Activated T-cell treated with anti-CD3 and anti-CD28 coated beads, Interleukin-2, amount 50 U/mL, for 24 hours (primary cell): ENCODE results near the gene CAMKV.

ENCODE experiments used
- DNase-seq: peaks from one replicate; pipeline ENCODE4 v3.0.0-alpha.2; 2020
- H3K27ac Mint-ChIP-seq: 2 replicates; pipeline ENCODE4 v1.8.0; 2020; ENCODE audit warnings: mild to moderate bottlenecking, mixed read lengths
- H3K27me3 Mint-ChIP-seq: 2 replicates; pipeline ENCODE4 v1.8.0; 2020; ENCODE audit warnings: mixed read lengths
- H3K36me3 Mint-ChIP-seq: 2 replicates; pipeline ENCODE4 v1.8.0; 2020; ENCODE audit warnings: low read depth, mixed read lengths
- H3K4me1 Mint-ChIP-seq: 2 replicates; pipeline ENCODE4 v1.8.0; 2020; ENCODE audit warnings: low read depth, mixed read lengths
- H3K4me3 Mint-ChIP-seq: 2 replicates; pipeline ENCODE4 v1.8.0; 2020; ENCODE audit warnings: mild to moderate bottlenecking, moderate library complexity, mixed read lengths
- H3K9me3 Mint-ChIP-seq: 2 replicates; pipeline ENCODE4 v1.8.0; 2020; ENCODE audit warnings: mixed read lengths

The CAMKV gene

GRCh38 chr3:49902511-49903345, 33.0 kb upstream of the CAMKV start:
- peaks cover 2% of the 10 kb centered on the region for H3K36me3 Mint-ChIP-seq
- no peak for DNase-seq
- peaks cover 30% of the 10 kb centered on the region for H3K4me1 Mint-ChIP-seq
- H3K27ac Mint-ChIP-seq = no peak overlapping the region
- no peak overlapping the region for H3K4me3 Mint-ChIP-seq
- no peaks in the 10 kb centered on the region for H3K27me3 Mint-ChIP-seq
- H3K9me3 Mint-ChIP-seq = no peaks in the 10 kb centered on the region

DNA sequence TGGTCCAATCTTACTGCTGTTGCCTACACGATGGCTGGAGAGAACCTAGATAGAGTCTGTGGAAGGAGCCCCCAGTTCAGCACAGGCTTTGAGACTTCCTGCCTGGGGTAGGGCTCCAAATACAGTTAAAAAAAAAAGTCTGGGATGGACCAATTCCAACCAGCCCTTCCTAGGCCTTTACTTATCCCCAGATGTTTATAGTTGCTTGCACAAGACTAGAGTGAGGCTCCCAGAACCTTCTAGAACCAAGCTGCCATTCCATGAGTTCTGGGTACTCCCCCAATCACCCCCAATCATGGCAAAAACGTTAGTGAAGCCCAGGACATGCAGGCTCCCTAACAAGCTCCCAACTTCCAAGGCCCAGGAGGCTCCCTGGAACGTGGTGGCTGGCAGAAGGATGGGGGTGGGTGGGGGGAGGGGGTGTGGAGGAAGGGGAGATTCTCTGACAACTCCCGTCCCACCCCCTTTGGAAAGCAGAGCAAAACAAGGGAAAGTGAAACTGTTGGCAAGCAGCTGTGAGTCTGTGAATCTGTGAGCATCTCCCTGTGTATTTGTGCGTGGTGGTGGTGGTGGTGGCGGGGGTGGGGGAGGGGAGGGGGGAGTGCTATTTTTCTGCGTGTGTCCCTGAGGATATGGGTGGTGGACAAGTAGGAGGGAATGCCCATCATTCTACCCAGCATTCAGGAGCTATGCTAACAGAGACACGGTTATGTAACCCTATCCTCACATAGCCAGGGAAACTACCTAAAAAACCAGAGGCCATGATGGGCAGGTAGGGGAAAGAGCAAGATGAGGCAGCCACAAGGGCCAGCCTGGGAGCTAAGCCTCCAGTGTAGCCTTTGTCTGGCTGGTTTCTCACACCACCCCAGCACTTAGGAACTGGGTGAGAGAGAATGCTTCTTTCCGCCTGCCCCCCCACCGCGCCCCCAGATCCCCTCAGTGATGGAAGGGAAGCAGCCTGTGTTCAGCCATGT, 31.9 kb upstream of the CAMKV start:
- no peak for DNase-seq
- Mint-ChIP-seq H3K36me3 (peaks cover 2% of the 10 kb centered on the region), H3K4me3 (no peak overlapping the region)

DNA sequence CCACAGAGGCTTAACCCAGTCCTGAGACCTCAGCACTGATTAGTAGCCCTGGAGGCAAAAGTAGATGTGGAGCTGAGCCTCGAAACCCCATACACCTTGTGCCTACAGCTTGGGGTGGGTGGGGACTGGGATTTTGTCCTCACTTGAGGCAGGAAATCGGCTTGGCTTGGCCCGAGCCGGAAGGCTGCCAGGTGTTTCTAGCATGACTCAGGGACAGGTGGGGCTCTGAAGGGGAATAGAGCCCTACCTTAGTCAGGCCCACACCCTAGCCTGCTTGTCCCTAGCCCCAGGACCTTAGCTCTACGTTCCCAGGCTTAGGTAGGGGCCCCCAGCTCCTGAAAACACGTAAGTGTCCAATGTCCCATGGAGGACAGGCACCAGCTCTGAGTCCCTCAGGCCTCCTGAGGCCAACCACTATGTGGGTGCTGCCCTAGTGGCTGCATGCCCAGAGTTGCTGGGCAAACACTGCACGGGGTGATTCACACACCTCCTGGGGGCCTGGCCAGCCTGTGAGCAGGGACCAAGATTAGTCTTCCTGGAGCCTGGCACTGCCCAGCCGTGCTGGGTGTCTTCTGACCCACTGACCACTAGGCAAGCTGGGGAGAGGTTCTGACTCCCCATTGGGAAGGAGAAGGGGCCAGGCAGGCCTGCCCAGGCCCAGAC, 30.9 kb upstream of the CAMKV start:
- H3K4me1 Mint-ChIP-seq = peaks cover 16% of the 10 kb centered on the region
- no peak overlapping the region for H3K27ac Mint-ChIP-seq
- no peaks in the 10 kb centered on the region for H3K9me3 Mint-ChIP-seq
- H3K4me3 Mint-ChIP-seq = no peak overlapping the region
- no peaks in the 10 kb centered on the region for H3K27me3 Mint-ChIP-seq
- DNase-seq = no peak
- H3K36me3 Mint-ChIP-seq = peaks cover 2% of the 10 kb centered on the region

More for the DNA sequence above, 31.9 kb upstream of the CAMKV start:
- Mint-ChIP-seq H3K27ac (no peak overlapping the region), H3K27me3 (no peaks in the 10 kb centered on the region), H3K4me1 (peaks cover 27% of the 10 kb centered on the region), H3K9me3 (no peaks in the 10 kb centered on the region)

DNA sequence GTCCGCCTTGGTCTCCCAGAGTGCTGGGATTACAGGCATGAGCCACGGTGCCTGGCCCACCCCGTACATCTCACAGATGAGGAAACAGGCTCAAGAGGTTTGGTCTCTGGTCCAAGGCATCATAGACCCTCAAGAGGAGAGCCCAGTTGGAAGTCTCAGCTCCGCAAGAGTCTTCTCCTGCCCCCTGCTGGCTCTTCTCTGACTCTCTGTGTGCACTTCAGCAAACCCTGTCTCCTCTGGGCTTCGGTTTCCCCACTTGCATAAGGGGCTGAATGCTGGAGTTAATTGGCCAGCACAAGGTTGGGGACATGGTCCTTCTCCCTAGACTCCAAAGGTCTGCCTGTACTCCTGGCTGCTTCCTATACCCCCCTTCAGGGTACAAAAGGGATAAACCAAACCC, 30.1 kb upstream of the CAMKV start:
- Mint-ChIP-seq H3K4me1 (peaks cover 13% of the 10 kb centered on the region), H3K27ac (no peak overlapping the region), H3K9me3 (no peaks in the 10 kb centered on the region), H3K27me3 (no peaks in the 10 kb centered on the region), H3K36me3 (peaks cover 2% of the 10 kb centered on the region), H3K4me3 (no peak overlapping the region)
- DNase-seq = no peak

DNA sequence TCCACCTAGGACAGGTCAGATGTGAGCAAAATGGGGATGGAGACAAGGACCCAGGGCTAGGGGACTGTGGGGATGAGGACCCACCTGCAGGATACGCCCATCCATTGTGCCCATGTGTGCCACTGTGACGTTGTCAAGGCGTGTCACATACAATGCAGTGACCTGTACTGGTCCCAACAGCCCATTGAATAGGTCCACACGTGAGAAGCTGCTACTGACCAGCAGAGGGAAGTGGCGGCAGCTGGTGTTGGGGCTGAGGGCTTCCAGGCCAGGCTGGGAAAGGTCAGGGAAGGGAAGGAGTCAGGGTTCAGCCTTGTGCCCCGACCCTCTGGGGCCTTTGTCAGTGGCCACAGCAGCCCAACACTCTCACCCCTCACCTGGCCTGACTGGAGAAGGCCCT, 29.3 kb upstream of the CAMKV start:
- Mint-ChIP-seq H3K27me3 (no peaks in the 10 kb centered on the region), H3K4me1 (peaks cover 6% of the 10 kb centered on the region), H3K9me3 (no peaks in the 10 kb centered on the region), H3K4me3 (no peak overlapping the region), H3K27ac (no peak overlapping the region), H3K36me3 (peaks cover 1% of the 10 kb centered on the region)
- DNase-seq = no peak

DNA sequence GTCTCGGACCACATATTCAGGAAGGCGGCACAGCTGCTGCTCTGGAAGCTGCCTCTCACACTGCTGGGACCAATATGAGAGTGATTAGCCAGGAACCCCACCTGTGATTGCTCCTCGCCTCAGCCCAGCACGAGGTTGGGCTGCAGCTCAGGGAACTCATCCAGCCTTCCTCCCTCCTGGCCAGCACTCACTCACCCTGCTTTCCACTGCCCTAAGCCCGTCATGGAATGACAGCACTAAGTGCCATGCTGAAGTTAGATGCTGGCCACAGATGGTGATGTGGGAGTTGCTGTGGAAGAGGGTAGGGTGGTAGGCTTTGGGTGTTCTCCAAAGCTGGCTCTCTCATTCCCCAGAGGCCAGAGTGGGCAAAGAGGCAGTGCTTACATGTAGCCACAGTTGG, 26.6 kb upstream of the CAMKV start:
- Mint-ChIP-seq H3K9me3 (no peaks in the 10 kb centered on the region), H3K36me3 (no peaks in the 10 kb centered on the region), H3K27me3 (no peaks in the 10 kb centered on the region), H3K27ac (no peak overlapping the region), H3K4me1 (peaks cover under 1% of the 10 kb centered on the region), H3K4me3 (no peak overlapping the region)
- no peak for DNase-seq

DNA sequence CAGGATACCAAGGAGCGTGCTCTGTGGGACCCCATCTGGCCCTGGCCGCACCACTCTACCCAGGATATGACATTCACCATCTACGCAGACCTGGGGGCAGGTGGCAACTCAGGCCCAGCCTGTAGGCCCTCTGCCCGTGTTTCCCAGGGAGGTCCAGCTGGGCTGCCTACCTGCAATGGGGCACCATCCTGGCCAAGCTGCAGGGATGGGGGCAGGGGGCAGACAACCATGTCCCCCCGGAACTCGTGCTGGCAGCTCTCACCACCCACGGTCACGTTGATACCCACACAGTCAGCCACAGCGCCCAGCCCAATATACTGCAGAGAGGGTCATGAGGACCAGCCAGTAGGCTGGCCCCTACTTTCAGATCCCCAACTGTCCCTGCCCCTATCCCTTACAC, 26.1 kb upstream of the CAMKV start:
- H3K4me1 Mint-ChIP-seq = no peaks in the 10 kb centered on the region

GRCh38 chr3:49889296-49889695, 19.6 kb upstream of the CAMKV start:
- no peak for DNase-seq
- Mint-ChIP-seq H3K36me3 (no peaks in the 10 kb centered on the region), H3K27me3 (no peaks in the 10 kb centered on the region), H3K4me3 (no peak overlapping the region), H3K9me3 (no peaks in the 10 kb centered on the region), H3K27ac (no peak overlapping the region), H3K4me1 (no peaks in the 10 kb centered on the region)

More for the DNA sequence above, 26.1 kb upstream of the CAMKV start:
- Mint-ChIP-seq H3K9me3 (no peaks in the 10 kb centered on the region), H3K36me3 (no peaks in the 10 kb centered on the region), H3K4me3 (no peak overlapping the region), H3K27me3 (no peaks in the 10 kb centered on the region), H3K27ac (no peak overlapping the region)
- no peak for DNase-seq

GRCh38 chr3:49886922-49887265, 17.2 kb upstream of the CAMKV start:
- Mint-ChIP-seq H3K4me3 (no peak overlapping the region), H3K27me3 (no peaks in the 10 kb centered on the region), H3K4me1 (no peaks in the 10 kb centered on the region), H3K9me3 (no peaks in the 10 kb centered on the region), H3K27ac (no peak overlapping the region), H3K36me3 (no peaks in the 10 kb centered on the region)
- DNase-seq = no peak

- DNase-seq = no peak
- Mint-ChIP-seq H3K4me1 (no peaks in the 10 kb centered on the region), H3K27ac (no peak overlapping the region), H3K36me3 (no peaks in the 10 kb centered on the region), H3K9me3 (no peaks in the 10 kb centered on the region), H3K4me3 (no peak overlapping the region), H3K27me3 (no peaks in the 10 kb centered on the region)
Observed at GRCh38 chr3:49883998-49884397, 14.3 kb upstream of the CAMKV start.

DNA sequence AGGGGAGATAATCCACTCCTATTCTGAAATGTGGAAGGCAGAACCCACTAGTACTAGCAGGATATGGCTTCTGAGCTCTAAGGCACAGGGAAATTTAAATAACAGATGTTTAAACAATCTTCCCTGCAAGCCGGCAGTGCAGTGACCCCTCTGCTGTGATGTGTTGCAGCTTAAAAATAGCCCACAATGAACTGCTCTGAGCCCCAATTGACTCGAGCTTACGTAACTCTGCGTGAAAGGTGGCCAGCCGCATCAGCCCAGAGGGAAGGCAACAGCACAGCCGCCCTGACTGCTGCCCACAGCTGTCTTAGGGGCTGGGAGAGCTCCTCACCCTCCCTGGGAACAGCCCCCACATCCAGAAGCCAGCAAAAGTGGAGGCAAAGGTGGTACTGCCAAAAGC, 12.5 kb upstream of the CAMKV start:
- no peak overlapping the region for H3K27ac Mint-ChIP-seq
- H3K27me3 Mint-ChIP-seq = no peaks in the 10 kb centered on the region
- no peak for DNase-seq
- no peak overlapping the region for H3K4me3 Mint-ChIP-seq
- no peaks in the 10 kb centered on the region for H3K4me1 Mint-ChIP-seq
- no peaks in the 10 kb centered on the region for H3K36me3 Mint-ChIP-seq
- no peaks in the 10 kb centered on the region for H3K9me3 Mint-ChIP-seq

GRCh38 chr3:49880581-49881315, 11.0 kb upstream of the CAMKV start:
- Mint-ChIP-seq H3K9me3 (no peaks in the 10 kb centered on the region), H3K27ac (no peak overlapping the region), H3K4me1 (no peaks in the 10 kb centered on the region), H3K27me3 (no peaks in the 10 kb centered on the region), H3K36me3 (no peaks in the 10 kb centered on the region), H3K4me3 (no peak overlapping the region)
- no peak for DNase-seq

DNA sequence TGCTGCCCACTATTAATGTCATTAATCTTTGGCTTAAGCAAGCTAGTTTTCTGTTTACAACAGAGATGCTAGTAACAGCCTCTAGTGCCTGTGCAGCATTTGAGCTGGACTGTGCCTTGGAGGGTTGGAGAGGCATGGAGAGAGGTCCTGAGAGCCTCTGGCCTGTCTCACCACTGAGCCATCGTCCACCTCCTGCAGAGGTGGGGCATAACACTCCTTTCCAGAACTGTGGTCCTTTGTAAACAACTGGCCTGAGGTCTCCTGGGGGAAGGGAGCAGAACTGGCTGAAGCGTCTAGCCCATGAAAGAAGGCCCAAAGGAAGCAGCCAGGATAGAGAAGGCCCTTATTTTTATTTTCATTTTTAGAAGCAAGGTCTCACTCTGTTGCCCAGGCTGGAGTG, 10.0 kb upstream of the CAMKV start:
- no peaks in the 10 kb centered on the region for H3K4me1 Mint-ChIP-seq
- H3K9me3 Mint-ChIP-seq = no peaks in the 10 kb centered on the region
- no peaks in the 10 kb centered on the region for H3K36me3 Mint-ChIP-seq
- no peak for DNase-seq
- H3K4me3 Mint-ChIP-seq = no peak overlapping the region
- H3K27ac Mint-ChIP-seq = no peak overlapping the region
- no peaks in the 10 kb centered on the region for H3K27me3 Mint-ChIP-seq

DNA sequence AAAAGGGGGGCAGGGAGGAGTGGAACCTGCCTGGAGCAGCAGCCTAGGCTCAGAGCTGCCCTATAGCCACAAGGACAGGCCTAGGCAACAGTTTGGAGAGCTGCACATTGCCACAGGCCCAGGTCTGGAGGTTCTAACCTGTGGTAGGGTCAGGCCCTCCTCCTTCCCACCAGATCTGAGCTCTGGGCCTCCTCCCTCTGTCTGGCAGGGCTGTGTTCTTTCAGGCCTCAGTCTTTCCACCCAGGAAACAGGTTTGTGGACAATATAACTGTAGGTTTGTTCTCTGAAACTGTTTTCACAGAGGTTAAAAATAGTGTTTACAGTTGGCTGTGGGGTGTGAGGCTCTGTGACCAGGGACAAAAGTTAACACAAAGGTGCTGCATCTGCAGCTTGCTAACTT, 9.0 kb upstream of the CAMKV start:
- H3K4me3 Mint-ChIP-seq = no peak overlapping the region
- H3K27me3 Mint-ChIP-seq = no peaks in the 10 kb centered on the region
- no peaks in the 10 kb centered on the region for H3K4me1 Mint-ChIP-seq
- no peak overlapping the region for H3K27ac Mint-ChIP-seq
- H3K36me3 Mint-ChIP-seq = no peaks in the 10 kb centered on the region
- no peaks in the 10 kb centered on the region for H3K9me3 Mint-ChIP-seq
- DNase-seq = no peak
